Inflammatory macrophage treated with lipopolysaccharide for 1 hour (primary cell): ENCODE results near the gene ALDH4A1.

ENCODE experiments used
- DNase-seq, 2 donors: peaks; one replicate each; pipeline ENCODE4 v3.0.0-alpha.2; 2020 to 2022

Gene ALDH4A1

GRCh38 chr1:18938707-18939070 is 36.3 kb upstream of the ALDH4A1 start:
- DNase-seq, result no peak

GRCh38 chr1:18938008-18938706 is 35.8 kb upstream of the ALDH4A1 start:
- no peak for DNase-seq

GRCh38 chr1:18937539-18937938 is 35.2 kb upstream of the ALDH4A1 start:
- no peak for DNase-seq

- no peak for DNase-seq
Measured at GRCh38 chr1:18936814-18937481, 34.6 kb upstream of the ALDH4A1 start.

- DNase-seq, result no peak
Measured at GRCh38 chr1:18936471-18936813, 34.1 kb upstream of the ALDH4A1 start.

- DNase-seq, result no peak
Measured at GRCh38 chr1:18934205-18935000, 32.0 kb upstream of the ALDH4A1 start.

GRCh38 chr1:18932879-18933278 is 30.5 kb upstream of the ALDH4A1 start:
- DNase-seq, result no peak

- DNase-seq, result no peak
Measured at GRCh38 chr1:18932387-18932786, 30.0 kb upstream of the ALDH4A1 start.

GRCh38 chr1:18931730-18932129 is 29.4 kb upstream of the ALDH4A1 start:
- DNase-seq, result no peak

GRCh38 chr1:18929686-18930085 is 27.3 kb upstream of the ALDH4A1 start:
- no peak for DNase-seq

- no peak for DNase-seq
Measured at GRCh38 chr1:18928985-18929384, 26.6 kb upstream of the ALDH4A1 start.

- DNase-seq, result no peak
Measured at GRCh38 chr1:18928406-18928805, 26.1 kb upstream of the ALDH4A1 start.

- DNase-seq, result peak in 1 of 2 donors; percentile 40
Measured at GRCh38 chr1:18927654-18928272, 25.4 kb upstream of the ALDH4A1 start.

- DNase-seq, result no peak
Measured at GRCh38 chr1:18927082-18927653, 24.8 kb upstream of the ALDH4A1 start.

GRCh38 chr1:18926315-18927081 is 24.1 kb upstream of the ALDH4A1 start:
- peak; percentile 88 to 90 for DNase-seq

- no peak for DNase-seq
Measured at GRCh38 chr1:18925279-18925678, 22.9 kb upstream of the ALDH4A1 start.

GRCh38 chr1:18924221-18924691 is 21.9 kb upstream of the ALDH4A1 start:
- no peak for DNase-seq

- DNase-seq, result no peak
Measured at GRCh38 chr1:18923756-18924211, 21.4 kb upstream of the ALDH4A1 start.

- no peak for DNase-seq
Measured at GRCh38 chr1:18922848-18923755, 20.7 kb upstream of the ALDH4A1 start.

- DNase-seq, result peak in 1 of 2 donors; percentile 36
Measured at GRCh38 chr1:18922319-18922726, 20.0 kb upstream of the ALDH4A1 start.
